Astrocyte of the cerebellum (primary cell): Measurements from ENCODE around the gene MAP7D1.

Source experiments
- DNase-seq: peaks from one replicate; pipeline ENCODE4 v3.0.0-alpha.2; 2011; ENCODE audit warnings: low read depth
- H3K4me3 ChIP-seq: 2 replicates; pipeline ENCODE4 v1.5.1; 2011; ENCODE audit warnings: mild to moderate bottlenecking, low read depth, low read length, moderate library complexity
- CTCF ChIP-seq: IDR thresholded peaks from 2 replicates; pipeline ENCODE4 v1.5.1; 2012; ENCODE audit warnings: low read length, low read depth, moderate library complexity, mild to moderate bottlenecking; ENCODE audit errors: missing control alignments
- in situ Hi-C: cut with HindIII; loops from 2 replicates; pipeline ENCODE4 v1.10.0; 2017; ENCODE audit warnings: low sequenced_read_pairs

The MAP7D1 gene

GRCh38 chr1:36159614-36160387, 3.8 kb downstream of the MAP7D1 start:
- in situ Hi-C loops, result no loop called here
- no peak overlapping the region for H3K4me3 ChIP-seq
- TF ChIP-seq CTCF, result no peak
- no peak for DNase-seq

GRCh38 chr1:36160388-36160948, 4.5 kb downstream of the MAP7D1 start:
- no peak for TF ChIP-seq CTCF
- H3K4me3 ChIP-seq, result peak overlapping the region; percentile 46
- in situ Hi-C loops, result no loop called here
- no peak for DNase-seq

GRCh38 chr1:36160949-36161485, 5.1 kb downstream of the MAP7D1 start:
- in situ Hi-C loops, result no loop called here
- H3K4me3 ChIP-seq, result peak overlapping the region; percentile 46
- TF ChIP-seq CTCF, result peak; percentile 53
- DNase-seq, result no peak

- H3K4me3 ChIP-seq, result peak overlapping the region; percentile 46
- in situ Hi-C loops, result no loop called here
- DNase-seq, result no peak
- TF ChIP-seq CTCF, result no peak
Observed at GRCh38 chr1:36161641-36162531, 5.9 kb downstream of the MAP7D1 start.

- no peak for DNase-seq
- TF ChIP-seq CTCF, result no peak
- in situ Hi-C loops, result no loop called here
- H3K4me3 ChIP-seq, result no peak overlapping the region
Observed at GRCh38 chr1:36162680-36163239, 6.8 kb downstream of the MAP7D1 start.

- in situ Hi-C loops, result no loop called here
- TF ChIP-seq CTCF, result no peak
- DNase-seq, result no peak
- no peak overlapping the region for H3K4me3 ChIP-seq
Observed at GRCh38 chr1:36163426-36163825, 7.5 kb downstream of the MAP7D1 start.
